ENCODE measurements around the gene ZCCHC2. TPM values are rescaled to one million over a fixed set of nuclear protein-coding genes. Genes with fewer than 3 reads are reported as not detected.
A peak's percentile ranks its signal among the peaks of the same experiment; 100 is the strongest.

The ZCCHC2 gene
- total and polyA plus RNA-seq, 7 donors: 4.4 to 23.5 (median 14.4) TPM

DNA sequence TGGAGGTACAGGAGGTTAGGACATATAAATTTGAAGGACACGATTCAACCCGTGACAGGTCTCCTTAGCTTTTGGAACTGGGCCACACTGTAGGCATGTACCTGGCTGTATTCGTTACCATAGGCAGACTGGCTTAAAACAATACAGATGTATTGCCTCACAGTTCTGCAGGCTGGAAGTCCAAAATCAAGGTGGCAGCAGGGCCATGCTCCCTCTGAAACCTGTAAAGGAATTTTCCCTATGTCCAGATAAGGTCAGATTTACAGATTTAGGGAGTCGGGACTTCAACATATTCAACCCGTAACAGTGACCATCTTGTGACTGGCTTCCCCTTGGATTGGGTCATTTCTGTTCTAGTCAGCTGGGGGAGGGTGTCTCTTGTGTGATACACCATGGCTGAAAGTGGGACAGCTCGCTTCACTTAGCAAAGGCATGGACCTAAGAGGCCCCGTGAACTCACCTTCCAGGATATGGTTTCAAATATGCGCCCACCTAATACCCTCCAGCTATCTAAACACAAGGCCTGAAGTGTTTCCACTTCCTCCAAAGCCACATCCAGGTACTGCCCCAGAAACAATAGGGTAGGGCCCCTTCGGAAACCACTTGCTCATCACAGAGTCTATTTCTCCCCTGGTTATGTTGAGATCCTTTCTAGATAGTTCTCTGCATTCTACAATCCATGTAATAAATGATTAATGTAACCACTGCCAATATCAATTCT is 85.0 kb downstream of the ZCCHC2 start:
- no peak for TF ChIP-seq POLR2AphosphoS5 (IDR thresholded peaks at IDR 0.05)
- no peak for TF ChIP-seq EP300 (IDR thresholded peaks at IDR 0.05)
- TF ChIP-seq POLR2A (IDR thresholded peaks at IDR 0.05): no peak
- TF ChIP-seq, protein P1, sequence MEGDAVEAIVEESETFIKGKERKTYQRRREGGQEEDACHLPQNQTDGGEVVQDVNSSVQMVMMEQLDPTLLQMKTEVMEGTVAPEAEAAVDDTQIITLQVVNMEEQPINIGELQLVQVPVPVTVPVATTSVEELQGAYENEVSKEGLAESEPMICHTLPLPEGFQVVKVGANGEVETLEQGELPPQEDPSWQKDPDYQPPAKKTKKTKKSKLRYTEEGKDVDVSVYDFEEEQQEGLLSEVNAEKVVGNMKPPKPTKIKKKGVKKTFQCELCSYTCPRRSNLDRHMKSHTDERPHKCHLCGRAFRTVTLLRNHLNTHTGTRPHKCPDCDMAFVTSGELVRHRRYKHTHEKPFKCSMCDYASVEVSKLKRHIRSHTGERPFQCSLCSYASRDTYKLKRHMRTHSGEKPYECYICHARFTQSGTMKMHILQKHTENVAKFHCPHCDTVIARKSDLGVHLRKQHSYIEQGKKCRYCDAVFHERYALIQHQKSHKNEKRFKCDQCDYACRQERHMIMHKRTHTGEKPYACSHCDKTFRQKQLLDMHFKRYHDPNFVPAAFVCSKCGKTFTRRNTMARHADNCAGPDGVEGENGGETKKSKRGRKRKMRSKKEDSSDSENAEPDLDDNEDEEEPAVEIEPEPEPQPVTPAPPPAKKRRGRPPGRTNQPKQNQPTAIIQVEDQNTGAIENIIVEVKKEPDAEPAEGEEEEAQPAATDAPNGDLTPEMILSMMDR (IDR thresholded peaks at IDR 0.05): no peak
- Histone ChIP-seq H3K9me3 (no peaks in the 10 kb centered on the region), H3K4me3 (no peak overlapping the region), H3K27ac (no peak overlapping the region), H3K27me3 (peaks cover 0 to 7% (median 0%) of the 10 kb centered on the region in 3 donors), H3K4me1 (peaks cover 0 to 9% (median 0%) of the 10 kb centered on the region in 4 donors), H3K36me3 (no peaks in the 10 kb centered on the region)
- DNase-seq: no peak
- intact Hi-C loops (cut with DNase I): no loop called here
- 95% methylated on average over 9 of the region's 9 CpGs for WGBS, 2 donors

DNA sequence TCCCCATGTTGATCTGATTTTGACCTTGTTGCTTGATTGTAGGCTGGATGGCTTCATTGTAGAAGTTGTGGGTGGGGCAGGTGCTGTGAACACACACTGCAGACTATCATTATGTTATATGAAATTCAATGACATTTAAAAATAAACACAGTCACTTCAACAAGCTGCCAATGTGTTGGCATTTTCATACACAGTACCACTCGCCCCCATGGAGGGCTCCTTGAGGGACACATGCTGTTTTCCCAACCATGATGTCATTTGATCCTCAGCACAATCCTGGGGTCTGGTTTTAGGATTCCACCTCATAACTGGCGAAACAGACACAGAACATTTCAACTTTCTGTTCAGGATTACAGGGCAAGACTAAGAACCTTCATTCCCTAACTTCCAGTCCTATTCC is 86.9 kb downstream of the ZCCHC2 start:
- H3K4me3 ChIP-seq: no peak overlapping the region
- H3K36me3 ChIP-seq: no peaks in the 10 kb centered on the region
- peaks cover 0 to 9% (median 0%) of the 10 kb centered on the region in 4 donors for H3K4me1 ChIP-seq
- intact Hi-C loops (cut with DNase I): no loop called here
- 65 to 75% methylated on average over 2 of the region's 2 CpGs for WGBS, 2 donors
- H3K27ac ChIP-seq: no peak overlapping the region
- no peak for TF ChIP-seq EP300 (IDR thresholded peaks at IDR 0.05)
- TF ChIP-seq POLR2AphosphoS5 (IDR thresholded peaks at IDR 0.05): no peak
- no peak for TF ChIP-seq POLR2A (IDR thresholded peaks at IDR 0.05)
- TF ChIP-seq, protein P1 (IDR thresholded peaks at IDR 0.05): no peak
- H3K27me3 ChIP-seq: peaks cover 0 to 7% (median 0%) of the 10 kb centered on the region in 3 donors
- no peaks in the 10 kb centered on the region for H3K9me3 ChIP-seq
- DNase-seq: no peak

DNA sequence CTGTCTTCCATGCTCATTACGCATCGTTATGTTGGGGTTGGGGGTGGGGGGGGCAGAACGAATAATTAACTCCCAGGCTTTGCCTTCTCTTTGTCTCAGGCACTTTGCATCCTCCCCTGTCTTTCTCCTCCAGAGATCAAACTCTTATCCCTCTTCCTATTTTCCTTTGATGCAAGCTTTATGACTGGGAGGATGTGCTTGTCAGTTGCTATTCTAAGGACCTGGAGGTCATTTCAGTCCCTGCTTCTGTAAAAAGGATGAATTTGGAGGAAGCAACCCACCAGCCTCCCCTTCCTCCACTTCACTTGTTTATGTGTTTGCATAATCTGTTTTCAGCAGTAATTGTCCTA is 87.5 kb downstream of the ZCCHC2 start:
- TF ChIP-seq POLR2A (IDR thresholded peaks at IDR 0.05) (no peak), POLR2AphosphoS5 (IDR thresholded peaks at IDR 0.05) (no peak), EP300 (IDR thresholded peaks at IDR 0.05) (no peak)
- TF ChIP-seq, protein P1 (IDR thresholded peaks at IDR 0.05): no peak
- H3K36me3 ChIP-seq: no peaks in the 10 kb centered on the region
- no peaks in the 10 kb centered on the region for H3K9me3 ChIP-seq
- H3K27ac ChIP-seq: no peak overlapping the region
- DNase-seq: no peak
- no peak overlapping the region for H3K4me3 ChIP-seq
- intact Hi-C loops (cut with DNase I): no loop called here
- H3K27me3 ChIP-seq: peaks cover 0 to 7% (median 0%) of the 10 kb centered on the region in 3 donors
- H3K4me1 ChIP-seq: peaks cover 0 to 9% (median 0%) of the 10 kb centered on the region in 4 donors
- 74% methylated on average over 3 of the region's 3 CpGs for WGBS, 2 donors

DNA sequence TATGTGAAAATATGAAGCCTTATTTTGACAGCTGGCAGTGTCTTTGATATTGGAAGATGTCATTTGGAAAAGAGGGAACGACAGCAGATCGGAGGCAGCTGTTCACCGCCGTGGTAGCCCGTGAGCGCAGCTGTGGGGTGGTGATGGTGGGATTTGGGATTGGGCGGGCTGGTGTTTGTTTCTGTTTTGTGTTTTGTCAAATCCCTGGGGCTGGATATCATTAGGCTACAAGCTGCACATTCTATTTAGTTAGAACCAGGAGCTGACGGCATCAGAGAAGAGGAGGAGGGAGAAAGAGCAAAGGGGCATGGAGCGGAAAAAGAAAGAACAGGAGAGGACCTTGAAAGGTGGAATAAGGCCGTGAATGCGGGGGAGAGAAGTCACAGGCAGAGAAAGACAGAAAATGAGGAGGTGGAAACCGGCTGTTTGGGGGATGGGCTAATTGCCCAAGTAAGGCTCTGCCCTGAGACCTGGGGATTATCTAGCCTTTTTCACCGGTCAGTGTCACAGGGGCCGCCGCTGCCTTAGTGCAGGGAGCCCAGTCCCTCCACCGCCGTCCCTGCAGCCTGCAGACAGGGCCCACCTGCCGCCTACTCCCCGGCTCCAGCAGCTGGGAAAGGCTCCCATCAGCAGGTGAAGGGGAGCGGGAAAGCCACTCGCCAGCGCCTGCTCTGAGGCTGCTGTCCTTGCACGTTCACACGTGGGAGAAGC is 88.0 kb downstream of the ZCCHC2 start:
- no peak for DNase-seq
- no peak overlapping the region for H3K27ac ChIP-seq
- intact Hi-C loops (cut with DNase I): no loop called here
- H3K4me3 ChIP-seq: peak overlapping the region in 1 of 4 donors; percentile 7
- TF ChIP-seq EP300 (IDR thresholded peaks at IDR 0.05) (no peak), POLR2A (IDR thresholded peaks at IDR 0.05) (no peak), POLR2AphosphoS5 (IDR thresholded peaks at IDR 0.05) (no peak)
- TF ChIP-seq, protein P1 (IDR thresholded peaks at IDR 0.05): no peak
- H3K36me3 ChIP-seq: no peaks in the 10 kb centered on the region
- 58 to 60% methylated on average over 24 of the region's 24 CpGs for WGBS, 2 donors
- H3K27me3 ChIP-seq: peaks cover 0 to 7% (median 0%) of the 10 kb centered on the region in 3 donors
- no peaks in the 10 kb centered on the region for H3K9me3 ChIP-seq
- peaks cover 0 to 9% (median 0%) of the 10 kb centered on the region in 4 donors for H3K4me1 ChIP-seq

Measured in sigmoid colon (tissue), 7 donors.